ENCODE data around the gene CALHM1.

CALHM1 gene

DNA sequence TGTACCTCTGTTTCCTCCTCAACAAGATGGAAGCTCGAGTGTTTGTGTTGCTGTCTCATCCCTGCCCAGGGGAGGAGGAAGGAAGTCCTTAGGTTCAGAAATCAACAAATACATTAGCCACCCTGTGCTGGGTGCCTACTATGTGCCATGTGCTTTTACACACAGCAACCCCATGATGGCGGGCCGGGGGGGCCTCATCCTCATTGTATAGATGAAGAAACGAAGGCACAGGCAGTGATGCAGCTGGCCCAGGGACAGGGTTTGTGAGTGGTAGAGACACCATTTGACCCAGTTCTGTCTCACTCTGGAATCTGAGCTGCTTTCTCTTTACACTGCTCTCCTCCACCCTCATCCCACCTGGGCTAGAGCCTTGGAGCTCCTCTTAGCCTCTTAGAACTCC lies 4.7 kb downstream of the CALHM1 start:
- no peak for DNase-seq

DNA sequence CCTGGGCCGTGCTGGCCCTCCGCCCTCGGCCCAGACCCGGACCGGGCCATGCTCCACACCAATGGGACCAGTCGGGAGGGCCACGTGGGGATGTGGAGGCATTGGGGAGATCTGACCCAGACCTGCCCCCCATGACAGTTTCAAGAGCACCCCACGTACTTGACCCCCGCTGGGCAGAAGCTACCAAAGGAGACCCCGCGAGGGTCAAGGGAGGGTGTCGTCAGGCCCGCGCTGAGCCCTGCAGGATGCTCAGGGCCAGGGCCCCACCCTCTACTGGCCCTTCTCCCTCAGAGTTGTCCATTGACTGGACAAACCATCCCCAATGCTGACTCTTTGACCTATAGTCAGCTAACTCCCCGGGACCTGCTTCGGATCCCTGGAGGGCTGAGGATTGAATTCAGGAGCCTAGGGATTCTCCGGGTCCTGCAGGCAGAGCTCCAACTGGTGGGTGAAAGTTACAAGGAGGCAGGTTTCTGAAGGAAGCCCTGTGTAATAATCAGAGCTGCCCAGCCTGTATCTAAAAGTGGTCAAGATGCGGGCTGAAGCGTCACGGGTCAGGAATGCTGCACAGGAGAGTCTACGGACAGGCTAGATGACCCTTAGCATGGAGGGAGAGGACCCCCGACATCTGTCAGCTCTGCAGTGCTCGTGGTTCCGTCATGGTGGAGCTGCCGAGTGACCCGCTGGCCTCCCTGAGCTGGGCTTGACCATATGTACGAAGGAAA lies 6.0 kb downstream of the CALHM1 start:
- no peak for DNase-seq

DNA sequence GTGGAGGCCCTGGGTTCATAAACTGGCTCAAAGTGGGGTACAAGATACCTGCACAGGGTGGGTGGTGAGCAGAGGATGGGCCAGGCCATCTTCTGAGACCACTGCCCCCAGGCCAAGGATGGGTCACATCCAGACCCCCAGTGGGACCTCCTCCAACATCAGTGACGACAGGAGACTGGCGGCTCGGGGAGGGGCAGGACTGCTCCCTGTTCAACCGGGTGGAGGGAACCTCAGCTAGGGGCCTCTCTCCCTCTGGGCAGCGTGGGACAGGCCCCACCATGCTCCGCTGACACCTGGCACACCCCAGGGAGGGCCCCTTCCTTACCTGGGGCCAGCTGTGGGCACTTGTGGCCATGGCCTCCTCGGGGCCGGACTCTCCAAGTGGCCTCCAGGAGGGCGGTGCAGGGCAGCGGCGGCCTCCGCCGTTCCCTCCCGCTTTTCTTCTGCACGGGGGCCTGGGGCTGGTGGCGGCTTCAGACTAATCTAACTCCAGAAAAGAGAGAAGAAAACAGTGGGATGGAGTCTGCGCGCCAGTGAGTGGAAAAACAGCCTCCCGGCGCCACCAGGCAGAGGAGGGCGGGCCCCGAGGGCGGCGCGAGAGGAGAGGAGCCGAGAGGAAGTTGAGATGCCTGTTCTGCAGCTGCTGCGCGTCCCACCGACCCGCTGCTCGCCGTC lies 6.7 kb downstream of the CALHM1 start, which contains the start of gene CALHM2:
Gene CALHM2 (minus strand): TSS at position 540 of the 675 bp plus-strand sequence. CDS start 2,429 bp downstream, outside the sequence.
- DNase-seq: no peak

DNA sequence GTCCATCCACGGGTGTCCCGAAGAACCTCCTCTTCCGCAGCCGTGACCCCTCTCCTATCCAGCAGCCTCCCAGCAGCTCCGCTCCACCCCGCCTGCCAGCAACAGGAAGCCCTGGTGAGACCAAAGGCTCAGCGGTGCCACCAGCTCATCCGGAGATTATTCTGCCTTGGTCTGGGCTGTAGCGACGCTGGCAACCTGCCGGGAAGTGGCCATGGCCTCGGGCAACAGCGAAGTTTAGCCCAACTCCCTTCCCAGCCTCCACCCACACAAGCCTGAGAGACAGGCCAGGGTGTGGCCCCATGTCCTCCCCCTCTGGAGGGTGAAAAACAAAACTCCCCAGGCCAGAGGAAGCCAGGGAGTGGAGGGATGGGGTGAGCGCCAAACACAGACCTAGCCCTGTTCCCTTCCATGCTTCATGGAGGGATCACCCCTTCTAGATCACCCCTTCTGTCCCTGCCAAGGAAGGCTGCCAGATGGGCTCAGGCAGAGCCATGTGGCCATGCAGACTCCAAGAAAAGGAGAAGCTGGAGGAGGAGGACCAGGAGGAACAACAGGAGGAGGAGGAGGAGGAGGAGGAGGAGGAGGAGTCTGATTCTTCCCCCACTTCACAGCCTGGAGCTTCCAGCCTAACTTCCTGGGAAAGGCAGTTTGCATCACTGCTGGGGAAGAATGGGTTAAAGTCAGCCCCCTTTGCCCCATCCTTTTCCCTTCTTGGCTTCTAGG lies 7.4 kb downstream of the CALHM1 start:
- peak; percentile 89 for DNase-seq

DNA sequence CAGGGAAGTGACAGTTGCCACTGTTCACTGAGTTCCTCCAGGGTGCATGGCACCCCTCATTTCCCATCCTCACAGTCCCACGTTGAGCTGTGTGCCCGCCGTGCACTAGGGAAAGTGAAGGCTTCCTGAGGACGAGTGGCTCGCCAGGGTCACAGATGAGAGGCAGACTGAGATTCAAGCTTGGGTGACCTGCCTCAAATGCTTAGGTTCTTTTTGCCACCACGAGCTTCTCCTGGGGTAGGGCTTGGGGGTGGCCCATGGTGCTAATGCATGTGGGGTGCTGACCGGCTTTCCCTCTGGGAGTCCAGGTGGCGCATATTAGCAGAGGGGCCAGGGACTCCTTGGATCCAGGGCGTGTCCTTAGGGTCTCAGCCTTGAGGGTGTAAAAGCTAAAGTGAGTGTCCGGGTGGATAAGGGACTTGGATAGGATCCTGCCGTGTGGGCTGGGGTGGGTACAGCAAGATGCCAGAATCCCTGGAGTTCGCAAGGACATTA lies 8.5 kb downstream of the CALHM1 start:
- DNase-seq: no peak

DNA sequence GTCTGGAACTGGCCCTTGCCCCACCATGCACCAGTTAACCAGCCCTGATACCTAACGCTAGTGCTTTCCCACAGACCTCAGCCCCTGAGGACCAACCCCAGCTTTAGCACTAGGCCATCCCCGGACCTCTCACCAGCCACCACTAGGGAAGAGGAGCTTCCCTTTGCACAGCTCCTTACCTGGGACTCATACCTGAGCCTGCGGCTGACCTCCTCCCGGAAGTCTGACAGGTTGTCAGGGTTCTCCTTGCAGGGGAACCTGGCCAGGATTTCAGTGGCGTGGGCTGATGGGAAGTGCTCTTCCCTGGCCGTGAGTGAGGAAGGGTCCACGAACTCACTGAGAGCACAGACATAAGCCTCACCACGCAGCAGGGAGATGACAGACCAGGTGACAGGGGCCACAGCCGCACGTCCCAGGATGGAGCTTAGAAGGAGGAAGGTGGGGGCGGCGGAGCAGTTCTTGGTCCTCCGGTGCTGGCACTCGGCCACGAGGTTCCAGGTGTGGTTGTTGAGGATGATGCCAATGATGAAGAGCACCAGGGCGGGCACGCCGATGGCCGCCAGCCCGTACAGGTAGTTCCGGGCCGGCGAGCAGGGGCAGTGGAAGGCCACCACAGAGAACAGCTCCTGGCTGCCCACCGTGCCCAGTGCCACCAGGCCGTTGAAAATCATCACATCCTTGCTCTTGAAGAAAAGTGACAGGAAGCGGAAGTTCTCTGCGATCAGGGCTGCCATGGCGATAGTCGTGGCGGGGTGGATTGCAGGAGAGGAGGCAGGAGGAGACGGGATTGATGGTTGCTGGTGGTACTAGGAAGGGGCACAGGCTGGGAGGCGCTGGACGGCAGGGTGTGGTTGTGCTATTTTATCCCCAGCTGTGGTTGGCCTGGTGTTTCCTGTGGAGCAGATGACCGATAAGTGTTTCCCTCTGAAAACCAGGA lies 9.2 kb downstream of the CALHM1 start:
- no peak for DNase-seq

DNA sequence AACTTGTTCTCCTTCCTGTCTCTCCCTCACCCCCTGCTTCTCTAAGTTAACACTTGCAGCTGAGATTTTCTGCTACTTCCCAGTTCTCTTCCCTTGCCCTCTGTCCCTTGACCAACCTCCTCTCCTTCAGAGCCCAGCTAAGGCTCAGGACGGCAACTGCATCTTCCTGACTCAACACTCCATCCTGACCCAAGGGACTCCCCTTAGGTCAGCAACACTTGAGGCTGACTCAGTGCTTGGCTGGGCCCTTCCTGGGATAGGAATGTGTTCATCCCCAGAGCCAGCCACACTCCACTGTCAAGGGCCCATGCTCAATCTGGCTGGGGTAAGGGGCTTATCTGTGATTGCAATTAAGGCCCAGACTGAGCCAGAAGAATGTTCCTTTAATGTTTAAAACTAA lies 10.0 kb downstream of the CALHM1 start:
- no peak for DNase-seq

DNA sequence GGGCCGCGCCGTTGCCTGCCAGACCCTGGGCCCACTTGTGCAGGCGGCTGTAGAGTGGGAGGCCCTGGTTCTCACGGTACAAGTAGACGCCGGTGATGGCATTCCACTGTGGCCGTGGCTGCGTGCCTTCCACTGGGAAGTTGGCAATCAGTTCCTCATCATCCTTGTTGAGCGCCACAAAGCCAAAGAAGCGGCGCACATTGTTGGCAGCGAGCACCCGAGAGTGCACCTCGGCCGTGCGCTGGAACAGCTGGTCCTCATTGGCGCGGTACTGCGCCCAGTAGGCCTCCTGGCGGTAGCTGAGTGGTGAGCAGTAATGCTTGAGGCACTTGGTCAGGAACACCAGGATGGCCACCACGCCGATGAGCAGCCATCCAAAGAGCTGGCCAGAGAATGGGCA lies 11.5 kb downstream of the CALHM1 start:
- DNase-seq: no peak

DNA sequence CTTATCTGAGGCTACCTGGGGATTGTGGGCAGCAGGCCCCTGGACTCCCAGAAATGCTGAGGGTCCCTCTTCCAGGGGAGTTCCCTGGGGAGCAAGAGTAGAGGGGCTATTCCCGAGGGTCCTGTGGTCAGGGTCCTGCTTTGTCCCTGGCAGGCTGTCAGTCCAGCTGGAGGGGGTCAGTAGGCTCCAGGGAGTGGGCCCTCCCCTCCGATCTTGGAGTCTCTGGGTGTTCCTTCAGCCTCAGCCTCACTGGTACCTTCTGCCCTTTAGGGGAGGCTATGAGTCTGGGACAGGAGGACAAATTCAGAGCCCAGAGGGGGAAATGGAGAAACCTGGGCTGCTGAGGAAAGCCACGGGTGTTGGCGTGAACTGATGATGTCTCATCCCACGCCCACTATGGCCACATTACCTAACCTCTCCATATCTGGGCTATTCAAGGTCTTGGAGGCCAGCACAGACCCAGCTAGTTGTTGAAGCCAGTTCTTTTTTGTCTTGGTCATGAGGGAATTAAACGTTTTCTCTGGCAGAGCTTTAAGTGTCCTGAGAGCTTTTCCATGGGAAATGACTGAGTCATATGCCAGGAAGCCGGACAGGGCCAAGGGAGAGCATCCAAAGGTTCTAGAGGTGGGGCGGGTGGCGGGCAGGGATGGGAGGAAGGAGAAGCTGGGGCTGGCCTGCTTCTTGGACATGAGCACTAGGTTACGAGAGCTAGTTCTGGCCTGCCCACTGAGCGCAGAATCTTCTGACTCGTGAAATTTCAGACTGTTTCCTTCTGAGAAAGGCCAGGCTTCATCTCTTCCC lies 12.7 kb downstream of the CALHM1 start:
- no peak for DNase-seq

DNA sequence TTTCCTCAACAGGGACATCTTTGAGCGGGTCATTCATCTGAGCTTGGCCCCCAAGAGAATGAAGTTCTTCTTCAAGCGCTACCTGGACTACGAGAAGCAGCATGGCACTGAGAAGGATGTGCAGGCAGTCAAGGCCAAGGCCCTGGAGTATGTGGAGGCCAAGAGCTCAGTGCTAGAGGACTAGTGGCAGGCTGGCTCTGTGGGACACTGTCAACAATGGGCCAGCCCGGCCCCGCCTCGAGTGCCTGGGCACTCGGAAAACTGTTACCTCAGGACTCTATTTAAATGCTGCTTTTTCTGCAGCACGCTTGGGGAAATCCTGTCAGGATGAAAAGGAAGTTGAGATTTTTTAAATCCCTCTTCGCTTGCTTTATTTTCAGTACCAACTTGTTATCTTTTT lies 13.3 kb downstream of the CALHM1 start:
- no peak for DNase-seq

DNA sequence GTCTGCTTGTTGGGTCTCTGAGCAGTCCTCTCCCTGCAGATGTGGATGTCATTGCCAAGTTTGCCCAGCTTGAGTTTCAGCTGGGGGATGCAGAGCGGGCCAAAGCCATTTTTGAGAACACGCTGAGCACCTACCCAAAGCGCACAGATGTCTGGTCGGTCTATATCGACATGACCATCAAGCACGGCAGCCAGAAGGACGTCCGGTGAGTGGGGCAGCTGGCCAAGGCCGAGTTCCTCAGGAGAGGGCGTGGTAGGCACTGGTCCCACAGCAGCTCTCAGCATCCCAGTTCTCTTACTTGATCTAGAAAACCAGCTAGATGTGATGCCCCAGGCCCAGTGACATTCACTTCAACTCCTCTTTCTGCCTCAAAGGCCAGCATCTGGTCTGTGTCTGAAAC lies 14.2 kb downstream of the CALHM1 start:
- no peak for DNase-seq

DNA sequence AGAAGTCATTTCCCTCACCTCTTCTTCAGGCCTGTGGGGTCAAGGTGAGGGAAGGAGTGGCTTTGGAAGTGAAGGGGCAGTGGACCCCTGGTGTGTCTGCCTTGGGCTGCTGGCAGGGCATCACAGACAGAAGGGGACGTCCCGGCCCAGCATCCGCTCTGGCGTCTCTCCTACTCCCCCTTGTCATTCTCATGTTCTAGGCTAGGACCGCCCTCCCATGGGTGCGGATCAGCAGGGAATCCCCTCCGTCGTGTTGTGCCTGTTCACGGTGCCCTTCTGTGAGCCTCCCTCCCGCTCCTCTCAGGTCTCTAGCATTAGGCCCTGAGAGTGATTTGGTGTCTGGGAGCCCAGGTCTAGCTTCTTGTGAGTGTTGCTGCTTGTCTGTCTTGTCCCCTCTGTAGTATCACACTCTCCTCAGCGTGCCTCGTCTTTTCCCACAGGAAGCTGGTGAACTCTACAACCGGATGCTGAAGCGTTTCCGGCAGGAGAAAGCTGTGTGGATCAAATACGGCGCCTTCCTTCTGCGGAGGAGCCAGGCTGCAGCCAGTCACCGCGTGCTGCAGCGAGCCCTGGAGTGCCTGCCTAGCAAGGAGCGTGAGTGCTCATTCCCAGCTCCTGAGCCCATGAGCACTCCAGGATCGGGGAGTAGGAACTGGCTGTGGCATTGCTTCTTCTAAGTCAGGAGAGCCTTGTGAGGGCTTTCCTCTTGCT lies 15.1 kb downstream of the CALHM1 start:
- no peak for DNase-seq

DNA sequence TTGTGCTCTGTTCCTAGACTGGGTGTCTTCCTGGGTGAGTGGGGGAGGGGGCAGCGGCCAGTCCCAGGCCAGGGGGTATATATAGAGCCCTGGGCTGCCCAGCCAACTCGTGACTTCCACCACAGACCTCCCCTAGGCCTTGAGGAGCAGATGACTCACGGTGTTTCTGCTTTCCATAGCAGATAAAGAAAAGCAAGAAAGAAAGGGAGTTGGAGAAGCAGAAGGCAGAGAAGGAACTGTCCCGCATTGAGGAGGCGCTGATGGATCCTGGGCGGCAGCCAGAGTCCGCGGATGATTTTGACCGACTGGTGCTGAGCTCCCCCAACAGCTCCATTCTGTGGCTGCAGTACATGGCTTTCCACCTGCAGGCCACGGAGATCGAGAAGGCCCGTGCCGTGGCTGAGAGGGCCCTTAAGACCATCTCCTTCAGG lies 16.7 kb downstream of the CALHM1 start:
- DNase-seq: no peak

DNA sequence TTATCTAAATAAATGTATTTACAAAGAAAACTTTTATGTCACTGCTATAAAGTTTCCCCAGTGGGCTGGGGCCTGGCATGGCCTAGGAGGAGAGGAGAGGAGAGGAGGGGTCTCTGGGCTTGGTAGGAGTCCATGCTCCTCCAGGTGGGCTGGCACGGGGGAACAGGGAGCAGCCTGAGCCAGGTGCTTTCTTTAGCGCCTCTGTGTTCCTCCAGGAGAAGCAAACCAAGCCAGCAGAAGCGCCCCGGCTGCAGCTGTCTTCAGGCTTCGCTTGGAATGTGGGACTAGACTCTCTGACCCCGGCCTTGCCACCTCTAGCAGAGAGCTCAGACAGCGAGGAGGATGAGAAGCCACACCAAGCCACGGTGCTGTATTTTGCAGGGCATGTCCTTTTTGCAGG lies 17.1 kb downstream of the CALHM1 start:
- no peak for DNase-seq

DNA sequence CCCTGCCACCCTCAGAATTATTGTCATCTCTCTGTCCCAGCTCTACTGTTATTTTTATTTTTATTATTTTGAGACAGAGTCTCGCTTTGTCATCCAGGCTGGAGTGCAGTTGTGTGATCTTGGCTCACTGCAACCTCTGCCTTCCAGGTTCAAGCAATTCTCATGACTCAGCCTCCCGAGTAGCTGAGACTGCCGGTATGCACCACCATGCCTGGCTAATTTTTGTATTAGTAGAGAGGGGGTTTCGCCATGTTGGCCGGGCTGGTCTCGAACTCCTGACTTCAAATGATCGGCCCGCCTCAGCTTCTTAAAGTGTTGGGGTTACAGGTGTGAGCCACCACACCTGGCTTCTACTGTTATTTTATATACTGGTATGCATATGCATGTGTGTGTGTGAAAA lies 17.5 kb downstream of the CALHM1 start:
- no peak for DNase-seq

DNA sequence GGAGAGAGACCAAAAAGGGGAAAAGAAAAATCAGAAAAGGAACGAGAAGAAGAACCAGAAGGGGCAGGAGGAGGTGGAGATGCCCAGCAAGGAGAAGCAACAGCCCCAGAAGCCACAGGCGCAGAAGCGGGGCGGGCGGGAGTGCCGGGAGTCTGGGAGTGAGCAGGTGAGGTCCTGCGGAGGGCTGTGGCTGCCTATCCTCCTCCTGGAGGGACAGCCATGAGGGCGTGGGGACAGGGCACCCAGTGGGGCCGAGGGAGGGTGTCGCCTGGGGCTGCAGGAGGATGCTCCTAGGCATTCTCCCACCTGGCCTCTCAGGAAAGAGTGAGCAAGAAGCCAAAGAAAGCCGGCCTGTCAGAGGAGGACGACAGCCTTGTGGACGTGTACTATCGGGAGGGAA lies 18.3 kb downstream of the CALHM1 start:
- no peak for DNase-seq

DNA sequence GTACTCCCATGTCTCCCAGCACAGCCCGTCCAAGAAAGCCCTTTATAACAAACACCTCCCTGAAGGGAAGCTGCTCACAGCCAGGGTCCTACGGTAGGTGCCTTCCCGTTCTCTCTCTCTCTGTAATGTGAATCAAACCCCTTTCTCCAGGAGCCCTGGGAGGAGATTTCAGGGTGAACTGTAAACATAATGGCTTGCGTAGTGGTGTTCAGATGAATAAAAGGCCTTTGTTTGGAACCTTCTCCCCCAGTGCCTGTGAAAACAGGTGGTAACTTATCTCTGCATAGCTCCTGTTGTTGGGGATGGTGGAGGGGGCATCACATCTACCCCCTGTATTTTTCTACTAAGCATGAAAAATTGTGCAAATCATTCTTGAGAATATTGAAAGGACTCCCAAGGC lies 18.9 kb downstream of the CALHM1 start:
- DNase-seq: no peak

DNA sequence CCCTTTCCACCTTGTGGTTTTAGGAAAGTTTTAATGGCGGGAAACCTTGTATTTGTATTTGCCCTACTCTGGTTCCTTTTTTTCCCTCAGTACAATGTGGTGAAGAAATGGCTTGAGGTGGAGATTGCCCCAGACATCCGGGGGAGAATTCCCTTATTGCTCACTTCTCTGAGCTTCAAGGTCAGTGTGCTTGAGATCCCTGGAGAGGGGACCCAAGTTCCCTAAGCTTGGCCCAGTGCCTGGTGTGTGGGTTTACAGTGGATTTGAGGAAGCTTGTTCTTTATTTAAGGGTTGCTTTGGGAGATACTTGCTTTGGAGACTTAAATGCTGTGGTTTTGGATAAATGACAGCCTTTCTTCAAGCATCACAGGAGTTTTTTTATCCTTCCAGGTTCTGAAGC lies 24.8 kb downstream of the CALHM1 start:
- DNase-seq: no peak

DNA sequence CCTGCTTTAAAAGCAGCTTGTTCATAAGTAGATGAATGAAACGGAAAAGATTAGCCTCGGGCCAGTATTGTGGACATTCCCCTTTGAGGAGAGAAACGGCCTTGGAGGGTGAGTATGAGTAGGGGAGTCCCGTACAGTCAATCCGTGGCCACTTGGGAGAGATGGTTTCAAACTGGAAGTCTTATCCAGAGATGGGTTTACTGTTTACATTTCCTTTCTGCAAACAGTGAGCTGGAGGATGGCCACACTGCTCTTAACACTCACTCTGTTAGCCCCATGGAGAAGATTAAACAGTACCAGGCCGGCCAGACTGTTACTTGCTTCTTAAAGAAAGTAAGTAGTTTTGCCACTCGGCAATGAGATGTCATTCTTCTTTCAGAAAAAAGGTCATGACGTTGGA lies 26.8 kb downstream of the CALHM1 start:
- DNase-seq: no peak

DNA sequence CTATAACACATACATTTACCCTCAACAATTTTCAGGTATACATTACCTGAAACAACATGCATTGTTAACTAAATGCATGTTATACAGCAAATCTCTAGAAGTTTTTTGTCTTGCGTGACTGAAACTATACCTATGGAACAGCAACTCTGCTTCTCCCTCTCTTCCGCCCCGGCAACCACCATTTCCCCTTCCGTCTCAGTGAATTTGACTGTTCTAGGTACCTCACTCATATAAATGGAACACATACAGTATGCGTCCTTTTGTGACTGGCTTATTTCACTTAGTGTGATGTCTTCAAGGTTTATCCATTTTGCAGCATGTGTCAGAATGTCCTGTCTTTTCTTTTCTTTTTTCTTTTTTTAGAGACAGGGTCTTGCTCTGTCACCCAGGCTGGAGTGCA lies 29.1 kb downstream of the CALHM1 start:
- DNase-seq: no peak

DNA sequence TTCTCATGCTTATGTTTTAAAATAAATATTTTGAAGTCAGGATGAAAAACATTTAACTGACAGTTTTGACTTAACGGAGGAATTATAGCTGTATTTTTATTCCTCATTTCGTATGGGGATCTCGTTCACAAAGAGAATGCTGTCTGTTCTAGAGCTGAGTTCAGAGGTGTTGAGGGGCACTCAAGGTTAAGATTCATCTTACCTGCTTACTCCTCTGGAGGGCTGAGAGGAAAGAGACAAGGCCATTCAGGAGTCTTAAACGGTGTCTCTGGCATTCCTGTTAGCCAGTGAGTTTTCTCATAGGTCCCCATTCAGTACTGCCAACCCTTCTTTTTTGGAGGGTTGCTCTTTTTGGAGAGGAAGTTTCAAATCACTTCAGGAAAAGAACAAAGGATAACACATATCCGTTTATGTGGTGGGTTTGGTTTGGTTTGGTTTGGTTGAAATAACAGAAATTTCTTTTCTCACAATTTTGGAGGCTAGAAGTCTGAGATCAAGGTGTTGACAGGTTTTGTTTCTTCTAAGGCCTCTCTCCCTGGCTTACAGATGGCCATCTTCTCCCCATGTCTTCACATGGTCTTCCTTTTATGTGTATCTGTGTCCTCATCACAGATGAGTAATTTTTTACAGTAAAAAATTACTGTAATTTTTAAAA lies 29.6 kb downstream of the CALHM1 start:
- no peak for DNase-seq

Data from 8988T (cell line).